GM12873 (cell line): ENCODE results near the gene AHNAK2.

Experiments
- TF ChIP-seq, protein P1 (sequence below): IDR thresholded peaks from 2 replicates; pipeline ENCODE4 v1.5.1; 2012; ENCODE audit warnings: low read depth, mild to moderate bottlenecking, moderate library complexity, low read length, control low read depth; ENCODE audit not compliant: insufficient read depth; ENCODE audit errors: missing control alignments

The AHNAK2 gene

DNA sequence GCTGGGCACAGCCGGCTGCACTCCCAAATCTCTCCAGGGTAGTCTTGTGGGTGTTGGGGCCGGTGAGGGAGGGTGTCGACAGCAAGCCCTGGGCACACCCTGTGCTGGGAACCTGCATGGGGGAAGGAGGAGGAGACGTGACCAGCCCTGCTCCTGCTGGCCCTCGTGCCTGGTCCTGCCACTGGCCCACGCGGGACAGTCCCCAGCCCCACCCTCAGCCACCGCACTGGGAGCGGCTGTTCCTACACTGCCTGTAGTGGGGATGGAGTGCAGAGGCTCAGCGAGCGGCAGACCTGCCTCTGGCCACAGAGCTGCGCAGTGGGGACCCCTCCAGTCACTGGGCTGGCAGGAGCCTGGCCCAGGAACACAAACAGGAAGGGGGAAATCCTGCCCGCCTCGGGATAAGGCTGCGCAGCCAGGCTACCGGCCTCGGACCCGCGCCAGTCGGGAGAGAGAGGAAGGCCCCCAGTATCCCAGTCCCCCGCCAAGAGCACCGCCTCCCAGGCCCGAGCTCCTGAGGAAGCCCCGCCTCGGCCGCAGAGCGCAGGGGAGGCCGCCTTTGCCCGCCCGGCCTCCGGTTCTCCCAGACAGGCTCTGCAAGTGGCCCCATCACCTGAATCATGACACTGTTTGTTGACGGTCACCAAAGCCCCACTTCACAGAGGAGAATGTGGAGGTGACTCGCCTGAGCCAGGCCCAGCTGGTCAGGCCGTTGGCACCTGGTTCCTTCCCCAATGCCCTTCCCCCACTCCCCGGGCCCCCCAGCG, 10.6 kb downstream of the AHNAK2 start:
- TF ChIP-seq, protein P1, sequence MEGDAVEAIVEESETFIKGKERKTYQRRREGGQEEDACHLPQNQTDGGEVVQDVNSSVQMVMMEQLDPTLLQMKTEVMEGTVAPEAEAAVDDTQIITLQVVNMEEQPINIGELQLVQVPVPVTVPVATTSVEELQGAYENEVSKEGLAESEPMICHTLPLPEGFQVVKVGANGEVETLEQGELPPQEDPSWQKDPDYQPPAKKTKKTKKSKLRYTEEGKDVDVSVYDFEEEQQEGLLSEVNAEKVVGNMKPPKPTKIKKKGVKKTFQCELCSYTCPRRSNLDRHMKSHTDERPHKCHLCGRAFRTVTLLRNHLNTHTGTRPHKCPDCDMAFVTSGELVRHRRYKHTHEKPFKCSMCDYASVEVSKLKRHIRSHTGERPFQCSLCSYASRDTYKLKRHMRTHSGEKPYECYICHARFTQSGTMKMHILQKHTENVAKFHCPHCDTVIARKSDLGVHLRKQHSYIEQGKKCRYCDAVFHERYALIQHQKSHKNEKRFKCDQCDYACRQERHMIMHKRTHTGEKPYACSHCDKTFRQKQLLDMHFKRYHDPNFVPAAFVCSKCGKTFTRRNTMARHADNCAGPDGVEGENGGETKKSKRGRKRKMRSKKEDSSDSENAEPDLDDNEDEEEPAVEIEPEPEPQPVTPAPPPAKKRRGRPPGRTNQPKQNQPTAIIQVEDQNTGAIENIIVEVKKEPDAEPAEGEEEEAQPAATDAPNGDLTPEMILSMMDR = no peak

DNA sequence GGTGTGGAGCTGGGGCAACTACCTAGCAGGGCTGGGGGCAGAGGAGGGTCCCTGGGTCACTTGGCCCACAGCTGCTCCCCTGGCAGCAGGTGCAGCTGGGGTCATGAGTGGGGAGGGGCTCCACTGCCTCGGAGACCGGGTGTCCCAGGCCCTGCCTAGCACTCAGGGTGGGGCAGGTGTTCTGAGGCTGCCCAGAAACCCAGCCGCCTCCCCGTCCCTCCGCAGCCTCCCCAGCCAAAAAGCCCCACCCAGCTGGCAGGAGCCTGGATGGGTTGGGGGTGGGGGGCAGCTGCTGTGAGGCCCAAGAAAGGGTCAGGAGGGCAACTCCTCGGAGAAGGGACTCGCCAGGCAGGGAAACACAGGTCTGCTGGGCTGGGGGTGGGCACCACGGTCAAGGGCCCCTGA, 11.2 kb downstream of the AHNAK2 start:
- TF ChIP-seq, protein P1 = no peak

DNA sequence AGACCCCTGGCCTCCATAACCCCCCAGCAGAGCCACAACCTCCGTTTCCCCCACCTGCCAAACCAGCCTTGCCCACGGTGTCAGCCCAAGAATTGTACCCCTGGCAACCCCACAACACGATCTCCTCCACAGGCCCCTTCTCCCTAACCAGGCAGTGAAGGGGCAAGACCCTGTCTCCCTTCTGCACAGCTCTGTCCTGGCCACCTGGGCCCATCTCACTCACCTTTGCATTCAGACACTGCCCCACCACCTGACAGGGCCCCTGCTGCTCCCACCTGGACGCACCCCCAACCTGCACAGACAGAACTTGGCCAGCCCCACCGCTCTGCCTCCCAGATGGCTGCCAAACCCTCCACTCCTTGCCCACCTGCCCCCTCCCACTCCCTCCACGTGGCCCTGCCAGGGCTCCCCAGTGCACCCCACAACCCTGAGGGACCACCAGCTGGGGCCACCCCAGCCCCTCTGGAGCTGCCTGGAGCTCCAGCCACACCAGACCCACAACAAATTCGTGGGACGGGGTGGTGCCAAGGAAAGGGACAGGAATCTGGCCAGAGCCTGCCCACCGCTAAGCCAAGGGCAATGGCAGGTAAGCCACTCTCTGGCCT, 11.8 kb downstream of the AHNAK2 start:
- TF ChIP-seq, protein P1 = no peak

GRCh38 chr14:104965561-104966231, 12.5 kb downstream of the AHNAK2 start:
- TF ChIP-seq, protein P1 = no peak

- TF ChIP-seq, protein P1 = no peak
Measured at GRCh38 chr14:104964546-104964945, 13.6 kb downstream of the AHNAK2 start.

GRCh38 chr14:104957146-104958113, 20.7 kb downstream of the AHNAK2 start:
- TF ChIP-seq, protein P1 = no peak
